IgD-negative memory B cell (primary cell): ENCODE measurements around the gene SEL1L3. TPM values are rescaled to one million over a fixed set of nuclear protein-coding genes. Genes with fewer than 3 reads are reported as not detected.

Experiments
- H3K27ac Mint-ChIP-seq, 3 donors: one replicate each; pipeline ENCODE4 v1.8.0; 2020 to 2022; ENCODE audit warnings: mild to moderate bottlenecking in 3 of 3, mixed read lengths in 3 of 3, moderate library complexity in 1 of 3
- H3K27me3 Mint-ChIP-seq: one replicate; pipeline ENCODE4 v1.8.0; 2021; ENCODE audit warnings: mixed read lengths
- H3K36me3 Mint-ChIP-seq: one replicate; pipeline ENCODE4 v1.8.0; 2020; ENCODE audit warnings: mild to moderate bottlenecking, mixed read lengths
- H3K4me1 Mint-ChIP-seq, 3 donors: one replicate each; pipeline ENCODE4 v1.8.0; 2020 to 2022; ENCODE audit warnings: mixed read lengths in 3 of 3, mild to moderate bottlenecking in 1 of 3
- H3K4me3 Mint-ChIP-seq, 4 donors: one replicate each; pipeline ENCODE4 v1.8.0; 2020 to 2022; ENCODE audit warnings: mild to moderate bottlenecking in 4 of 4, mixed read lengths in 4 of 4, moderate library complexity in 3 of 4
- H3K9me3 Mint-ChIP-seq, 3 donors: one replicate each; pipeline ENCODE4 v1.8.0; 2020 to 2021; ENCODE audit warnings: mixed read lengths in 3 of 3, mild to moderate bottlenecking in 1 of 3
- polyA plus RNA-seq: library from polyadenylated mRNA; unstranded; fragments of 300-500 nt; fragmentation: Illumina TruSeq; gene quantifications from one replicate; pipeline ENCODE4 v1.2.3, GENCODE V29; 2021

SEL1L3 gene
- polyA plus RNA-seq, 1 donor from 2014 or later = 174 TPM

GRCh38 chr4:25792200-25792791, 70.5 kb downstream of the SEL1L3 start:
- Mint-ChIP-seq H3K4me3 (no peak overlapping the region), H3K27ac (peak overlapping the region in 2 of 3 donors; percentile 32 to 58), H3K4me1 (peaks cover 2 to 13% (median 13%) of the 10 kb centered on the region in 3 donors), H3K9me3 (no peaks in the 10 kb centered on the region), H3K27me3 (no peaks in the 10 kb centered on the region), H3K36me3 (peaks cover 17% of the 10 kb centered on the region)

- no peaks in the 10 kb centered on the region for H3K9me3 Mint-ChIP-seq
- no peak overlapping the region for H3K4me3 Mint-ChIP-seq
- peaks cover 13% of the 10 kb centered on the region for H3K36me3 Mint-ChIP-seq
- peak overlapping the region in 2 of 3 donors; percentile 29 to 35 for H3K27ac Mint-ChIP-seq
- H3K4me1 Mint-ChIP-seq = peaks cover 2 to 13% (median 10%) of the 10 kb centered on the region in 3 donors
- H3K27me3 Mint-ChIP-seq = no peaks in the 10 kb centered on the region
Measured at GRCh38 chr4:25790024-25790423, 72.8 kb downstream of the SEL1L3 start.

GRCh38 chr4:25788703-25789238, 74.0 kb downstream of the SEL1L3 start:
- Mint-ChIP-seq H3K9me3 (no peaks in the 10 kb centered on the region), H3K27me3 (no peaks in the 10 kb centered on the region), H3K36me3 (peaks cover 10% of the 10 kb centered on the region), H3K4me3 (no peak overlapping the region), H3K4me1 (peaks cover 2 to 5% (median 4%) of the 10 kb centered on the region in 3 donors), H3K27ac (peak overlapping the region in 1 of 3 donors; percentile 19)

GRCh38 chr4:25786497-25787065, 76.2 kb downstream of the SEL1L3 start:
- Mint-ChIP-seq H3K4me1 (peaks cover 0 to 1% (median 0%) of the 10 kb centered on the region in 3 donors), H3K4me3 (no peak overlapping the region), H3K9me3 (no peaks in the 10 kb centered on the region), H3K36me3 (peaks cover 12% of the 10 kb centered on the region), H3K27ac (no peak overlapping the region), H3K27me3 (no peaks in the 10 kb centered on the region)

- no peaks in the 10 kb centered on the region for H3K9me3 Mint-ChIP-seq
- no peaks in the 10 kb centered on the region for H3K27me3 Mint-ChIP-seq
- H3K4me3 Mint-ChIP-seq = no peak overlapping the region
- H3K36me3 Mint-ChIP-seq = peaks cover 6% of the 10 kb centered on the region
- peaks cover 0 to 3% (median 0%) of the 10 kb centered on the region in 3 donors for H3K4me1 Mint-ChIP-seq
- peak overlapping the region in 1 of 3 donors; percentile 19 for H3K27ac Mint-ChIP-seq
Measured at GRCh38 chr4:25783943-25784342, 78.8 kb downstream of the SEL1L3 start.

DNA sequence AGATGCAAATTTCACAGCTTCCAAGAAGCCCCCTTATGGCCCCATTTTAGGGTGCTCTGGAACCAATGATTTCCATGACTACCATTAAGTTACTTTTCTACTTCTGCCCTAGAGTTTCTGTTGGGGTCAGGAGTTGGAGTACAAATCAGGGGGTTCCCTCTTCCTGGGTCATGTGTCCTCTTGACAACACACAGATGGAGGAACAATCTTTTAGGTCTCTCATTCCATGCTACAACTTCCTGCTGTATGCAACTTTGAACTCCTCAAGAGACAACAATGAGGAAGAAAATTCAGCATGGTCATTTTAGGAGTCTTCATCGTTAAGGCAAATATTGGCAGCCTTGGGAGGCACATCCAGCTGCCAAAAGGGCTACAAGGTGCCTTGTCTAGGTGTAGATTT, 79.7 kb downstream of the SEL1L3 start:
- Mint-ChIP-seq H3K9me3 (no peaks in the 10 kb centered on the region), H3K4me1 (peaks cover 1 to 3% (median 2%) of the 10 kb centered on the region in 3 donors), H3K36me3 (peaks cover 7% of the 10 kb centered on the region), H3K27ac (peak overlapping the region in 2 of 3 donors; percentile 15 to 62), H3K4me3 (no peak overlapping the region), H3K27me3 (no peaks in the 10 kb centered on the region)

GRCh38 chr4:25782482-25782881, 80.3 kb downstream of the SEL1L3 start:
- Mint-ChIP-seq H3K4me3 (no peak overlapping the region), H3K4me1 (peaks cover 1 to 3% (median 3%) of the 10 kb centered on the region in 3 donors), H3K9me3 (no peaks in the 10 kb centered on the region), H3K27ac (peak overlapping the region in 2 of 3 donors; percentile 15 to 39), H3K27me3 (no peaks in the 10 kb centered on the region), H3K36me3 (peaks cover 8% of the 10 kb centered on the region)

GRCh38 chr4:25779021-25779420, 83.8 kb downstream of the SEL1L3 start:
- no peaks in the 10 kb centered on the region for H3K27me3 Mint-ChIP-seq
- H3K4me1 Mint-ChIP-seq = peaks cover 1 to 3% (median 3%) of the 10 kb centered on the region in 3 donors
- H3K9me3 Mint-ChIP-seq = no peaks in the 10 kb centered on the region
- peak overlapping the region in 1 of 3 donors; percentile 63 for H3K27ac Mint-ChIP-seq
- peaks cover 12% of the 10 kb centered on the region for H3K36me3 Mint-ChIP-seq
- no peak overlapping the region for H3K4me3 Mint-ChIP-seq

GRCh38 chr4:25776795-25777194, 86.0 kb downstream of the SEL1L3 start:
- H3K4me3 Mint-ChIP-seq = no peak overlapping the region
- peaks cover 19% of the 10 kb centered on the region for H3K36me3 Mint-ChIP-seq
- H3K9me3 Mint-ChIP-seq = no peaks in the 10 kb centered on the region
- H3K27me3 Mint-ChIP-seq = no peaks in the 10 kb centered on the region
- H3K27ac Mint-ChIP-seq = peak overlapping the region in 1 of 3 donors; percentile 26
- peaks cover 2 to 6% (median 3%) of the 10 kb centered on the region in 3 donors for H3K4me1 Mint-ChIP-seq

DNA sequence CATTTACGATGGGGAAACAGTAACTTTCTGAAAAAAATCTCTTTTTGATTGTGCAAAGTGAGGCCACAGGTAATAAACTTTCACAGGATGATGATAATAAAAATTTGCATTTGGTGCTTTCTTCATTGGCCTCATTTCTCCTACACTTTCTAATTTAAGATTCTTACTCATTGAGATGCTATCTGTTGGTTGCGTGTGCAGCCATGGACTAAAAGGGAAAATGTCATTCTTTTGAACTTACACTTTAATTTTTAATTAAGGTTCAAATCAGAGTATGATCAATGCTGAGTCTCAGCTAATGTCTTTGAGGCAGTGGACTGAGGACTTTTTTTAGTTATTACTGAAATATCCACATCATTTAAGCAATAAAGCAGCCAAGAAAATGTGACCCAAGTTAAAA, 87.6 kb downstream of the SEL1L3 start:
- no peaks in the 10 kb centered on the region for H3K9me3 Mint-ChIP-seq
- peaks cover 2 to 7% (median 3%) of the 10 kb centered on the region in 3 donors for H3K4me1 Mint-ChIP-seq
- H3K27me3 Mint-ChIP-seq = no peaks in the 10 kb centered on the region
- no peak overlapping the region for H3K4me3 Mint-ChIP-seq
- peaks cover 19% of the 10 kb centered on the region for H3K36me3 Mint-ChIP-seq
- H3K27ac Mint-ChIP-seq = no peak overlapping the region

DNA sequence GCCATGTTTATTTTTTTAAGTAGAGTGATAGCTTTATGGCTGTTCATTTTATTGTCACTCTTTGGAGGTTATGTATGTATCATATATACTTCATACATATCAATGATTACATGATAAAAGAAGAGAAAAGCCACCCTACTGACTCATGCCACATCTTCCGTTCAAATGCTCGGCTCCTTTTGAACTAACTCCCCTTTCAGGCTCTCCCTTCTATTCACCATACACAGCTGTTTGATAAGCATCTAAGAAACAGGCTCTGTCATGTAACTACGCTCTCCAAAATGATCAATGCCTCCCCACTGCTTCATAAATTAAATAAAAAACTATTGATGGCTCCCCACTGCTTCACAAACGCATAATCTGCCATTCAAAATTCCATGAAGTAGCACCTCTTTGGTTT, 89.4 kb downstream of the SEL1L3 start:
- peaks cover 18% of the 10 kb centered on the region for H3K36me3 Mint-ChIP-seq
- peaks cover 0 to 6% (median 2%) of the 10 kb centered on the region in 3 donors for H3K4me1 Mint-ChIP-seq
- no peak overlapping the region for H3K27ac Mint-ChIP-seq
- H3K27me3 Mint-ChIP-seq = no peaks in the 10 kb centered on the region
- peak overlapping the region in 1 of 4 donors; percentile 12 for H3K4me3 Mint-ChIP-seq
- H3K9me3 Mint-ChIP-seq = no peaks in the 10 kb centered on the region

DNA sequence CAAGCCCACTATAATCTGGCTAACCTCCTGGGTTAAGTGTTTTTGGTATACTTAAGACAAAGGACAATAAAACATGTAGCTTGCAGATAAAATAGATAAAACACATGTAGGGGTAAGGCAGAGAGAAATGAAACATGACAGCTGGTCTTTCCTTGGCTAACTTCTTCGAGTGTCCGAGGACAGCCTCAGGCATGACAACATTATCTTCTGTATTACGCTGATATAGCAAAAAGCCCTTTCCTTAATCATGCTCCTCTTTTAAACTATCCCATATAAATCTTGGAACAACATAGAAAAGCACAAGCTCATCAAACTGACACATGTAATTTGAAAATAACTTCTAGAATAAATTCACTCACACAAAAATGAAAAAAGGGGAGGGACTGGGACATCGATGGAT, 91.1 kb downstream of the SEL1L3 start:
- peaks cover 0 to 4% (median 1%) of the 10 kb centered on the region in 3 donors for H3K4me1 Mint-ChIP-seq

GRCh38 chr4:25770847-25771246, 91.9 kb downstream of the SEL1L3 start:
- peak overlapping the region in 1 of 3 donors; percentile 53 for H3K27ac Mint-ChIP-seq

More for the DNA sequence above, 91.1 kb downstream of the SEL1L3 start:
- Mint-ChIP-seq H3K36me3 (peaks cover 11% of the 10 kb centered on the region), H3K9me3 (no peaks in the 10 kb centered on the region), H3K27me3 (no peaks in the 10 kb centered on the region), H3K27ac (peak overlapping the region in 1 of 3 donors; percentile 71), H3K4me3 (no peak overlapping the region)

DNA sequence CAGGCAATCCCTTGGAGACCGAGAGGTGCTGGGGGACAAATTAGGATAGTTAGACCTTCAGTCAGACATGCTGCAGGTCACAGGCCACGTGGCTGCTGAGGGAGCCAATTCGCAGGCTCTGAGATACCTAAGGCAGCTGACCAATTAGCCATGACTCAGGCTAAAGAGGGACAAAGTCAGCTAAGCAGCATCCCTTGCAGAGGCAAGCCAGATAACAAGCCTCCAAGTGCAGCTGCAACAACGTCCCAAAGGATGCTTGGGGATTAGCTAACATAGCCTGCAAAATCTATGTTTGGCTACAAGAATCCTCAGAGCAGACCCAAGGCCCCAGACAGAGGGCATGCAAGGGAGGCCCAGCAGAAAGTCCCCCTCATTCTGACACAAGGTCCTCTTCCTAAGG, 93.5 kb downstream of the SEL1L3 start:
- Mint-ChIP-seq H3K4me1 (peaks cover 0 to 4% (median 1%) of the 10 kb centered on the region in 3 donors), H3K27me3 (no peaks in the 10 kb centered on the region), H3K36me3 (peaks cover 11% of the 10 kb centered on the region), H3K4me3 (no peak overlapping the region), H3K27ac (peak overlapping the region in 1 of 3 donors; percentile 51), H3K9me3 (no peaks in the 10 kb centered on the region)

More at GRCh38 chr4:25770847-25771246, 91.9 kb downstream of the SEL1L3 start:
- H3K36me3 Mint-ChIP-seq = peaks cover 11% of the 10 kb centered on the region
- no peak overlapping the region for H3K4me3 Mint-ChIP-seq
- H3K27me3 Mint-ChIP-seq = no peaks in the 10 kb centered on the region
- no peaks in the 10 kb centered on the region for H3K9me3 Mint-ChIP-seq
- H3K4me1 Mint-ChIP-seq = peaks cover 0 to 4% (median 1%) of the 10 kb centered on the region in 3 donors

DNA sequence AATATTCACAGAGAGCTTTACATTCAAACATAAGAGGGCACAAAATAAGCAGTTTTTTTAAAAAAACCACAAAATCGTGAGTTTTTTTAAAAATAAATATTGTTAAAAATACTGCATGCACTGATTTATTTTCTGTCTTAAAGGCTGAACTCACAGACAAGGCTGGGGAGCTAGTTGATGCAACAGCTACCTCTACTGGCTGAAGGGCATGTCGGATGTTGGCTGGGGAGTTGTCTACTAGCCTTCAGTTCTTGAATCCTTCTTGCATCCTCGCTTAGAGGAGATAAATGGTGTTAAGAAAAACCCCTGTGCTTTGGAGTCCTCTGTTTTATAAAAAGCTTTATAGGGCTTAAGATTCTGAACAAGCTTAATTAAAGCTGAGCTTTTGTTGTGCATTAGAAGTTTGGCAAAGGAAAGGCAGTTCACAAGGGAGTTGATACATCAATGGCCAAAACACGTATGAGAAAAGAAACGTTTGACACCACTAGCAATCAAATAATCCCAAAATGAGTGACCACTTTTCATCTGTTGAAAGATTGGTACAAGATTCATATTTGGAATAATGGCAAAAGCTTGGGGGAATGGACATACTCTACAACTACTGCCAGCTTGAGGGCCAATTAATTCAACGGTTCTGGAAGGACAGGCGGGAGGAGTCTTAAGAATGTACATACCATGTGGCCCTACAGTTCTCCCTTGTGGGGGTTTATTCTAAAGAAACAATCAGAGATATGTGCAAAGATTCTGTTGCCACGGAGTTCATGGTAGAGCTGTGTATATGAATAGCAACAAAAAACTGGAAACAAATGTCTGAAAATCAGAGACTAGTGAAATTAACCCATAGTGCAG, 94.7 kb downstream of the SEL1L3 start:
- Mint-ChIP-seq H3K9me3 (no peaks in the 10 kb centered on the region), H3K4me1 (peaks cover 0 to 4% (median 1%) of the 10 kb centered on the region in 3 donors), H3K27ac (peak overlapping the region in 2 of 3 donors; percentile 40 to 46), H3K4me3 (no peak overlapping the region), H3K27me3 (no peaks in the 10 kb centered on the region), H3K36me3 (peaks cover 7% of the 10 kb centered on the region)
